T-cell (primary cell): Measurements from ENCODE around the gene PATJ. TPM values are rescaled to one million over a fixed set of nuclear protein-coding genes. Genes with fewer than 3 reads are reported as not detected.
A peak's percentile ranks its signal among the peaks of the same experiment; 100 is the strongest.
"Not testable (repeated sequence)": the region's sequence is repeated elsewhere in the genome, so short reads cannot be mapped to it uniquely, and the experiment has no call there.

Source experiments
- ATAC-seq, 4 experiments: fragments of 200-7000 bp in 3 of 4; fragments of 150-1000 bp in 1 of 4; cut with Tn5 transposase; replicated peaks in 1 of 4; 1 replicate in 3 of 4; 2 replicates in 1 of 4; pipeline ENCODE4 v1.10.0; 2021; ENCODE audit warnings: moderate library complexity in 3 of 4, mild to moderate bottlenecking in 2 of 4, moderate number of reproducible peaks in 1 of 4
- CTCF ChIA-PET, 2 donors: fragments of 300-600 bp; sonication (Branson Sonifier 250); formaldehyde crosslinking; loops; one replicate each; lab custom pipeline; 2022; ENCODE audit warnings: antibody characterized with exemption in 2 of 2; lab: Charles Lee
- POLR2A ChIA-PET, 2 donors: fragments of 300-600 bp; sonication (Branson Sonifier 250); formaldehyde crosslinking; loops; one replicate each; lab custom pipeline; 2022; ENCODE audit warnings: antibody characterized with exemption in 2 of 2; lab: Charles Lee
- DNase-seq, 35 experiments: peaks; one replicate each; pipeline versions ENCODE4 v3.0.0 to v3.0.0-alpha.2; 2013 to 2023
- H3K27ac ChIP-seq: one replicate; pipeline ENCODE4 v1.5.1; 2013; ENCODE audit warnings: low read length
- H3K27me3 ChIP-seq, 2 experiments: replicated peaks in 1 of 2; 1 replicate in 1 of 2; 2 replicates in 1 of 2; pipeline versions ENCODE4 v1.6.1 to v1.7.0; 2013; ENCODE audit warnings: low read length in 1 of 2, mixed read lengths in 1 of 2; ENCODE audit not compliant: control insufficient read depth in 2 of 2, insufficient read depth in 2 of 2; ENCODE audit errors: extremely low read depth in 1 of 2
- H3K36me3 ChIP-seq, 2 donors: 1 replicate in 1 of 2; 2 replicates in 1 of 2; pipeline versions ENCODE4 v1.6.1 to v1.7.0; 2013; ENCODE audit warnings: low read length in 1 of 2; ENCODE audit not compliant: control insufficient read depth in 2 of 2, insufficient read depth in 1 of 2; ENCODE audit errors: extremely low read depth in 1 of 2
- H3K4me1 ChIP-seq, 2 experiments: 1 replicate in 1 of 2; 2 replicates in 1 of 2; pipeline versions ENCODE4 v1.6.1 to v1.7.0; 2013; ENCODE audit warnings: low read length in 2 of 2, mixed read lengths in 1 of 2; ENCODE audit not compliant: insufficient read depth in 2 of 2, control insufficient read depth in 1 of 2; ENCODE audit errors: extremely low read depth in 1 of 2
- H3K4me3 ChIP-seq, 2 donors: 1 replicate in 1 of 2; 2 replicates in 1 of 2; pipeline versions ENCODE4 v1.5.1 to v1.7.0; 2013; ENCODE audit warnings: mild to moderate bottlenecking in 2 of 2, low read length in 1 of 2, moderate library complexity in 1 of 2; ENCODE audit not compliant: control insufficient read depth in 1 of 2; ENCODE audit errors: extremely low read depth in 1 of 2
- H3K9me3 ChIP-seq: 2 replicates; pipeline ENCODE4 v1.7.0; 2013
- H3K27ac Mint-ChIP-seq, 2 donors: one replicate each; pipeline ENCODE4 v1.8.0; 2020 to 2021; ENCODE audit warnings: mild to moderate bottlenecking in 2 of 2, mixed read lengths in 2 of 2
- H3K27me3 Mint-ChIP-seq, 2 donors: one replicate each; pipeline ENCODE4 v1.8.0; 2021 to 2022; ENCODE audit warnings: mixed read lengths in 2 of 2
- H3K36me3 Mint-ChIP-seq: one replicate; pipeline ENCODE4 v1.8.0; 2021; ENCODE audit warnings: mixed read lengths
- H3K4me1 Mint-ChIP-seq, 3 donors: one replicate each; pipeline ENCODE4 v1.8.0; 2020 to 2022; ENCODE audit warnings: mixed read lengths in 3 of 3, mild to moderate bottlenecking in 1 of 3
- H3K4me3 Mint-ChIP-seq, 3 donors: one replicate each; pipeline ENCODE4 v1.8.0; 2020 to 2022; ENCODE audit warnings: mild to moderate bottlenecking in 3 of 3, mixed read lengths in 3 of 3, moderate library complexity in 3 of 3
- H3K9me3 Mint-ChIP-seq, 3 donors: one replicate each; pipeline ENCODE4 v1.8.0; 2020 to 2022; ENCODE audit warnings: mixed read lengths in 3 of 3
- WGBS: methylation state at CpG from one replicate; pipeline ENCODE4 v1.1.5; 2013; ENCODE audit warnings: missing lambda C conversion rate; ENCODE audit not compliant: insufficient coverage; 5-methylcytosine and 5-hydroxymethylcytosine counted together
- total RNA-seq, 35 experiments: library from RNA in 6 of 35; stranded (reverse) in 6 of 35; fragments of 120-200 nt in 1 of 35; gene quantifications; one replicate each; pipeline versions ENCODE4 v1.2.1 to v1.2.4 and lab custom pipeline; 2013 to 2026

Gene PATJ
- total RNA-seq, result 10 to 100 TPM; 31.3 to 65.3 (median 35.7) TPM
- total RNA-seq (2013), result 55.5 TPM
- total RNA-seq (lab: John Stamatoyannopoulos, UW), result 18.3 to 148 (median 102) reads per million in 29 experiments

- ATAC-seq, result peak; percentile 89 to 93 (median 92)
- Histone ChIP-seq H3K27me3 (no peaks in the 10 kb centered on the region), H3K27ac (peak within 1 kb of the TSS; percentile 77), H3K4me3 (peak within 1 kb of the TSS; percentile 58 to 76), H3K4me1 (peaks cover 6 to 21% of the 10 kb centered on the region in 2 experiments), H3K9me3 (no peaks in the 10 kb centered on the region), H3K36me3 (no peaks in the 10 kb centered on the region)
- Mint-ChIP-seq H3K4me3 (peak within 1 kb of the TSS; percentile 84 to 93 (median 92)), H3K9me3 (no peaks in the 10 kb centered on the region), H3K27me3 (no peaks in the 10 kb centered on the region), H3K36me3 (no peaks in the 10 kb centered on the region), H3K27ac (peak within 1 kb of the TSS; percentile 94 to 95), H3K4me1 (peaks cover 32 to 33% (median 32%) of the 10 kb centered on the region in 3 donors)
- CTCF ChIA-PET, result no interaction called here
- 0% methylated on average over 42 of the region's 54 CpGs for WGBS
- DNase-seq, result peak; percentile 31 to 73 (median 60)
- POLR2A ChIA-PET, result no interaction called here
Measured at GRCh38 chr1:61741711-61742619, at the start of gene PATJ. Gene PATJ, plus strand, starts transcription at chr1:61742480. Its CDS starts 20,413 bp downstream, at chr1:61762893.

DNA sequence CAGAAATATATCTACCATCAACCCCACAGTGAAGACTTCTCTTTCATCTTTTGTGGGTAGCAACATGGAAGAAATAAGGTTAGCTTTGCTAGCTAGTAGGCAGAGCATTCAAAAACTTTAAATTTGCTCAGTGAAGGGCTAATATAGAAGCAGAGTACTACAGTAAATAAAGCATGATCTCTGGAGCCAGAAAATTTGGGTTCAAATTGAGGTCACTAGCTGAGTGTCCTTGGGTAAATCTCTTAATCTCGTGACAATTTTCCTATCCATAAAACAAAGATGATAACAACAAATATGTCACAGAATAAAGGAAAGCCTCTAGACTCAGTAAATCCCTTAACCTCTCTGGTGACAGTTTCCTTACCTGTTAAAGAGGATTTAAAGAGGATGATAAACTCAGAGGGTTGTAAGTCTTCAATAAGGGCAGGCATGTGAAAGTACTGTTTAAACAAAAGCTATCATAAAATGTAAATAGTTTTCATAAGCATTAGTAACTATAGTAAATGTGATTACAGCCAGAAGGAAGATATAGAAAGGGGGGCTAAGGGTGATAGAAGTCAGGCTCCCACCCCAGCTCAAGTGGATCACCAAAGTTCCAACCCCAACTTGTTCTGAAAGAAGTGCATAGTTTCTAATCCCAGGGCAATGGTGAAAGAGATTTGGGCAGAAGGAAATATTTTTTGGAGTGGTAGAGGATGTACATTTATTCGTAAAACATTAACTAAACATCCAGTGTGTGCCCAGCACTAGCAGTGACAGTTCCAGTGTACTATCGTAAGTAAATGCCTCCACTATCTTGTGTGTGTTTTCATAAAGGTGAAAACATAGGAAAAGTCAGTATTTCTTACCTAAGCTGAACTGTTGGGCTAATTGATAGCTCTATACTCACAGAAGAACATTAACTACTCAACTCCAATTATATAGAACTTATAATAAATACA, 42.1 kb upstream of the PATJ start:
- H3K9me3 Mint-ChIP-seq, result no peaks in the 10 kb centered on the region
- POLR2A ChIA-PET, result interaction anchor here in 1 of 2 donors (0.5 kb wide), 1 partner anchor 13 kb away, joined by 4 read pairs; no protein-coding TSS in a partner anchor
- WGBS, result no CpG with 5 or more reads among the region's 3 CpGs
- no peak overlapping the region for H3K4me3 Mint-ChIP-seq
- Histone ChIP-seq H3K36me3 (peaks cover 15 to 51% of the 10 kb centered on the region in 2 donors), H3K9me3 (no peaks in the 10 kb centered on the region), H3K27me3 (no peaks in the 10 kb centered on the region), H3K4me1 (no peaks in the 10 kb centered on the region), H3K4me3 (no peak overlapping the region), H3K27ac (no peak overlapping the region)
- no peaks in the 10 kb centered on the region for H3K27me3 Mint-ChIP-seq
- peaks cover 0 to 2% (median 0%) of the 10 kb centered on the region in 3 donors for H3K4me1 Mint-ChIP-seq
- DNase-seq (no peak), ATAC-seq (no peak)
- CTCF ChIA-PET, result no interaction called here
- H3K27ac Mint-ChIP-seq, result no peak overlapping the region
- H3K36me3 Mint-ChIP-seq, result peaks cover 57% of the 10 kb centered on the region

DNA sequence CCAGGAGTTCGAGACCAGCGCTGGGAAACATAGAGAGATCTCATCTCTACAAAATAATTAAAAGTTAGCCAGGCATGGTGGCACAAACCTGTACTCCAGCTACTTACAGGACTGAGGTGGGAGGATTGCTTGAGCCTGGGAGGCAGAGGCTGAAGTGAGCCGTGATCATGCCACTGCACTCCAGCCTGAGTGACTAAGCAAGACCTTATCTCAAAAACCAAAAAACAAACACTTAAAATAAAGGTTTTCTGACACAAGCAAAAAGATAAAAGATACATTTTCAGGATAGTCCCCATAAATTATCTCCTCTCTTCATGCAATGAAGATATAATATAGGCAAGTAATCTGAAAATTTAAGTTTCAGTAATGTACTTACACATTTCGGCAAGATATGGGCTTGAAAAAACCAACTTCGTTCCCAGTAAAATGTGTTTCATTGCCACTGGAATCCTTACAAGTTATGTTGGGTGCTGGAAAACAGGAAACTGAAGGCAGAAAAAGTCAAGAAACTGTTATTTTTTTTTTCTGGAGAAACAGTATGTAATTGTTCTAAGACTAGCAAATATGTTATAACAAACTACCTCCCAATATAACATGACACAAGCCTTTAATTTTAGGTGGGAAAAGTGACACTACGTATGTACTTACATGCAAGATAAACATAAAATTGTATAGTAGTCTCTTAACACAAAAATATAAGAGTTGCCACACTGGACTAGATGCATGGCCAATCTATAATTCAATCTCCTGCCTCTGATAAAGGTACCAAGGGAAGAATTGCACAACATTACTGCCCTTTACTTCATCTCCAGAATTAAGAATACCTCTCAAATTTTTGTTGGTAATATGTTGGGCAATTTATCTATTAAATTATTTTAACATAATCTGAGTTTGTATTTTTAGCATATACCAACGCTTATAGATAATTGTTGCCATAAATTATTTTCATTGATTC, 33.0 kb upstream of the PATJ start:
- Mint-ChIP-seq H3K27ac (no peak overlapping the region), H3K9me3 (no peaks in the 10 kb centered on the region), H3K4me1 (peaks cover 7 to 20% (median 9%) of the 10 kb centered on the region in 3 donors), H3K27me3 (no peaks in the 10 kb centered on the region), H3K36me3 (peaks cover 20% of the 10 kb centered on the region), H3K4me3 (no peak overlapping the region)
- H3K9me3 ChIP-seq, result no peaks in the 10 kb centered on the region
- ChIA-PET CTCF (no interaction called here), POLR2A (no interaction called here)
- peaks cover 7 to 52% of the 10 kb centered on the region in 2 donors for H3K36me3 ChIP-seq
- H3K4me1 ChIP-seq, result no peaks in the 10 kb centered on the region
- WGBS, result 100% methylated on average over 2 of the region's 7 CpGs
- no peak overlapping the region for H3K4me3 ChIP-seq
- DNase-seq, result no peak
- no peak for ATAC-seq
- no peak overlapping the region for H3K27ac ChIP-seq
- no peaks in the 10 kb centered on the region for H3K27me3 ChIP-seq

GRCh38 chr1:61709908-61710289, 32.4 kb upstream of the PATJ start:
- ATAC-seq (no peak), DNase-seq (no peak)
- Histone ChIP-seq H3K4me1 (peaks cover 0 to 2% of the 10 kb centered on the region in 2 experiments), H3K27me3 (no peaks in the 10 kb centered on the region), H3K4me3 (no peak overlapping the region), H3K36me3 (peaks cover 7 to 46% of the 10 kb centered on the region in 2 donors), H3K27ac (no peak overlapping the region), H3K9me3 (no peaks in the 10 kb centered on the region)
- H3K4me1 Mint-ChIP-seq, result peaks cover 9 to 20% (median 12%) of the 10 kb centered on the region in 3 donors
- no peaks in the 10 kb centered on the region for H3K9me3 Mint-ChIP-seq
- H3K27ac Mint-ChIP-seq, result peak overlapping the region in 1 of 2 donors; percentile 16
- H3K36me3 Mint-ChIP-seq, result peaks cover 23% of the 10 kb centered on the region
- WGBS, result no CpG with 5 or more reads among the region's 2 CpGs
- H3K4me3 Mint-ChIP-seq, result no peak overlapping the region
- no peaks in the 10 kb centered on the region for H3K27me3 Mint-ChIP-seq
- ChIA-PET POLR2A (no interaction called here), CTCF (no interaction called here)

- H3K27me3 ChIP-seq, DNase-seq, H3K27ac Mint-ChIP-seq, ATAC-seq, H3K9me3 Mint-ChIP-seq, H3K4me3 ChIP-seq, H3K27ac ChIP-seq, H3K27me3 Mint-ChIP-seq, H3K4me1 ChIP-seq, H3K9me3 ChIP-seq, H3K4me3 Mint-ChIP-seq, POLR2A ChIA-PET: not testable (repeated sequence)
- no CpG with 5 or more reads among the region's 4 CpGs for WGBS
- CTCF ChIA-PET, result interaction anchor here in 1 of 2 donors (0.6 kb wide), 1 partner anchor 10 kb away, joined by 6 read pairs; no protein-coding TSS in a partner anchor
- Mint-ChIP-seq H3K4me1 (peaks cover 10 to 20% (median 14%) of the 10 kb centered on the region in 3 donors), H3K36me3 (peaks cover 20% of the 10 kb centered on the region)
- H3K36me3 ChIP-seq, result peaks cover 7 to 35% of the 10 kb centered on the region in 2 donors
Measured at GRCh38 chr1:61711257-61711656, 31.0 kb upstream of the PATJ start.
